ENCODE data around the gene P2RY6. TPM values are rescaled to one million over a fixed set of nuclear protein-coding genes. Genes with fewer than 3 reads are reported as not detected.
A peak's percentile ranks its signal among the peaks of the same experiment; 100 is the strongest.

P2RY6 gene
- total RNA-seq, 4 donors from 2014 or later: 1.8 to 2.8 (median 2.3) TPM

GRCh38 chr11:73327812-73328364 lies 55.8 kb downstream of the P2RY6 start:
- Histone ChIP-seq H3K9me3 (no peaks in the 10 kb centered on the region), H3K36me3 (no peaks in the 10 kb centered on the region), H3K27ac (peak overlapping the region in 3 of 4 donors; percentile 89 to 99 (median 99)), H3K4me3 (no peak overlapping the region), H3K4me1 (peaks cover 22 to 98% (median 72%) of the 10 kb centered on the region in 3 donors), H3K27me3 (no peaks in the 10 kb centered on the region)
- no peak for ATAC-seq
- WGBS, 2 donors (ENCODE audit: low coverage in 1 of 2): 61 to 70% methylated on average over 1 to 3 of the region's 4 CpGs
- TF ChIP-seq CTCF (IDR thresholded peaks at IDR 0.05) (no peak), POLR2AphosphoS5 (IDR thresholded peaks at IDR 0.05) (no peak), EP300 (IDR thresholded peaks at IDR 0.05) (no peak), POLR2A (IDR thresholded peaks at IDR 0.05) (no peak)

GRCh38 chr11:73330569-73331093 lies 58.5 kb downstream of the P2RY6 start:
- no peak for TF ChIP-seq POLR2AphosphoS5 (IDR thresholded peaks at IDR 0.05)
- peak in 3 of 4 experiments; percentile 38 to 57 (median 49) for TF ChIP-seq CTCF (IDR thresholded peaks at IDR 0.05)
- H3K4me3 ChIP-seq: no peak overlapping the region
- peak overlapping the region; percentile 2 to 85 (median 76) for H3K27ac ChIP-seq
- H3K9me3 ChIP-seq: no peaks in the 10 kb centered on the region
- WGBS, 2 donors (ENCODE audit: low coverage in 1 of 2): 20% methylated on average over 1 of the region's 3 CpGs; no CpG with 5 or more reads in 1 of the 2 donors
- peaks cover 28 to 98% (median 72%) of the 10 kb centered on the region in 3 donors for H3K4me1 ChIP-seq
- ATAC-seq: no peak
- H3K27me3 ChIP-seq: no peaks in the 10 kb centered on the region
- no peaks in the 10 kb centered on the region for H3K36me3 ChIP-seq

- ATAC-seq: no peak
- TF ChIP-seq EP300 (IDR thresholded peaks at IDR 0.05) (no peak), POLR2A (IDR thresholded peaks at IDR 0.05) (no peak), CTCF (IDR thresholded peaks at IDR 0.05) (no peak), POLR2AphosphoS5 (IDR thresholded peaks at IDR 0.05) (no peak)
- Histone ChIP-seq H3K27ac (peak overlapping the region; percentile 2 to 85 (median 76)), H3K9me3 (no peaks in the 10 kb centered on the region), H3K27me3 (no peaks in the 10 kb centered on the region), H3K4me3 (no peak overlapping the region), H3K36me3 (peaks cover 0 to 4% of the 10 kb centered on the region in 2 donors), H3K4me1 (peaks cover 28 to 98% (median 72%) of the 10 kb centered on the region in 3 donors)
- 0% methylated on average over 1 of the region's 4 CpGs; no CpG with 5 or more reads in 1 of the 2 donors for WGBS, 2 donors (ENCODE audit: low coverage in 1 of 2)
Observed at GRCh38 chr11:73331138-73331916, 59.2 kb downstream of the P2RY6 start.

GRCh38 chr11:73333173-73333572 lies 61.0 kb downstream of the P2RY6 start:
- H3K36me3 ChIP-seq: peaks cover 0 to 8% of the 10 kb centered on the region in 2 donors
- H3K4me1 ChIP-seq: peaks cover 28 to 95% (median 59%) of the 10 kb centered on the region in 3 donors
- peak overlapping the region in 3 of 4 donors; percentile 75 to 85 (median 78) for H3K27ac ChIP-seq
- TF ChIP-seq EP300 (IDR thresholded peaks at IDR 0.05): no peak
- TF ChIP-seq POLR2AphosphoS5 (IDR thresholded peaks at IDR 0.05): no peak
- no peak for TF ChIP-seq POLR2A (IDR thresholded peaks at IDR 0.05)
- TF ChIP-seq CTCF (IDR thresholded peaks at IDR 0.05): no peak
- H3K27me3 ChIP-seq: no peaks in the 10 kb centered on the region
- H3K9me3 ChIP-seq: no peaks in the 10 kb centered on the region
- H3K4me3 ChIP-seq: no peak overlapping the region
- 95% methylated on average over 8 of the region's 11 CpGs; no CpG with 5 or more reads in 1 of the 2 donors for WGBS, 2 donors (ENCODE audit: low coverage in 1 of 2)
- ATAC-seq: no peak
